Ectodermal cell (in vitro differentiated cells): ENCODE measurements around the gene LRRFIP1.
"Not testable (repeated sequence)": the region's sequence is repeated elsewhere in the genome, so short reads cannot be mapped to it uniquely, and the experiment has no call there.

Experiments used
- H3K27ac ChIP-seq: 2 replicates; pipeline ENCODE4 v1.7.0; 2013; ENCODE audit warnings: mild to moderate bottlenecking, low read depth, low read length; ENCODE audit not compliant: insufficient read depth, poor library complexity, severe bottlenecking
- H3K27me3 ChIP-seq: 2 replicates; pipeline ENCODE4 v1.7.0; 2013; ENCODE audit warnings: mild to moderate bottlenecking, low read length; ENCODE audit not compliant: insufficient read depth, control insufficient read depth, poor library complexity, severe bottlenecking
- H3K36me3 ChIP-seq: one replicate; pipeline ENCODE4 v1.7.0; 2013; ENCODE audit warnings: low read length; ENCODE audit not compliant: control insufficient read depth, insufficient read depth
- H3K4me1 ChIP-seq: one replicate; pipeline ENCODE4 v1.7.0; 2013; ENCODE audit warnings: low read length; ENCODE audit not compliant: control insufficient read depth, insufficient read depth
- H3K4me3 ChIP-seq: 2 replicates; pipeline ENCODE4 v1.7.0; 2013; ENCODE audit warnings: low read depth, low read length, control low read depth; ENCODE audit not compliant: insufficient read depth
- H3K9me3 ChIP-seq: 2 replicates; pipeline ENCODE4 v1.7.0; 2013; ENCODE audit warnings: mild to moderate bottlenecking, low read length, moderate library complexity; ENCODE audit not compliant: control insufficient read depth
- whole genome bisulfite sequencing, 2 experiments: methylation state at CpG; one replicate each; pipeline ENCODE4 v1.1.7; 2013; ENCODE audit warnings: missing lambda C conversion rate in 2 of 2; 5-methylcytosine and 5-hydroxymethylcytosine counted together

The LRRFIP1 gene

GRCh38 chr2:237590272-237591140 is 36.9 kb upstream of the LRRFIP1 start, which contains the start of gene RAB17:
Gene RAB17, minus strand, starts transcription at chr2:237590734. Its CDS starts 4,580 bp downstream, at chr2:237586154.
- H3K27ac ChIP-seq = no peak within 1 kb of the TSS
- H3K27me3 ChIP-seq = no peaks in the 10 kb centered on the region
- no peak within 1 kb of the TSS for H3K4me3 ChIP-seq
- no peaks in the 10 kb centered on the region for H3K9me3 ChIP-seq
- H3K36me3 ChIP-seq = no peaks in the 10 kb centered on the region
- peaks cover 19% of the 10 kb centered on the region for H3K4me1 ChIP-seq
- 84% methylated on average over 16 of the region's 16 CpGs for WGBS, 2 experiments

GRCh38 chr2:237591141-237591881 is 36.1 kb upstream of the LRRFIP1 start:
- 86 to 87% methylated on average over 19 of the region's 19 CpGs for WGBS, 2 experiments
- no peaks in the 10 kb centered on the region for H3K27me3 ChIP-seq
- H3K4me3 ChIP-seq = no peak overlapping the region
- no peak overlapping the region for H3K27ac ChIP-seq
- no peaks in the 10 kb centered on the region for H3K36me3 ChIP-seq
- no peaks in the 10 kb centered on the region for H3K9me3 ChIP-seq
- peaks cover 20% of the 10 kb centered on the region for H3K4me1 ChIP-seq

GRCh38 chr2:237592425-237592980 is 34.9 kb upstream of the LRRFIP1 start:
- no peaks in the 10 kb centered on the region for H3K36me3 ChIP-seq
- WGBS, 2 experiments = 94 to 95% methylated on average over 18 of the region's 18 CpGs
- no peaks in the 10 kb centered on the region for H3K9me3 ChIP-seq
- peaks cover 20% of the 10 kb centered on the region for H3K4me1 ChIP-seq
- no peaks in the 10 kb centered on the region for H3K27me3 ChIP-seq
- no peak overlapping the region for H3K27ac ChIP-seq
- no peak overlapping the region for H3K4me3 ChIP-seq

- H3K9me3 ChIP-seq = no peaks in the 10 kb centered on the region
Measured at GRCh38 chr2:237593036-237593435, 34.4 kb upstream of the LRRFIP1 start.

GRCh38 chr2:237593596-237594320 is 33.6 kb upstream of the LRRFIP1 start:
- Histone ChIP-seq H3K4me1 (peaks cover 20% of the 10 kb centered on the region), H3K27me3 (no peaks in the 10 kb centered on the region), H3K36me3 (no peaks in the 10 kb centered on the region), H3K9me3 (no peaks in the 10 kb centered on the region), H3K27ac (no peak overlapping the region), H3K4me3 (no peak overlapping the region)
- WGBS, 2 experiments = 79 to 82% methylated on average over 17 of the region's 17 CpGs

More at GRCh38 chr2:237593036-237593435, 34.4 kb upstream of the LRRFIP1 start:
- Histone ChIP-seq H3K27ac (no peak overlapping the region), H3K4me1 (peaks cover 20% of the 10 kb centered on the region), H3K4me3 (no peak overlapping the region), H3K27me3 (no peaks in the 10 kb centered on the region), H3K36me3 (no peaks in the 10 kb centered on the region)
- WGBS, 2 experiments = 93 to 94% methylated on average over 10 of the region's 10 CpGs

GRCh38 chr2:237594514-237594871 is 32.9 kb upstream of the LRRFIP1 start:
- Histone ChIP-seq H3K4me3 (no peak overlapping the region), H3K9me3 (no peaks in the 10 kb centered on the region), H3K36me3 (no peaks in the 10 kb centered on the region), H3K4me1 (peaks cover 20% of the 10 kb centered on the region), H3K27ac (peak overlapping the region; percentile 22), H3K27me3 (no peaks in the 10 kb centered on the region)
- WGBS, 2 experiments = 37 to 45% methylated on average over 5 of the region's 5 CpGs

GRCh38 chr2:237595829-237596519 is 31.4 kb upstream of the LRRFIP1 start:
- not testable (repeated sequence) for H3K27ac ChIP-seq, H3K4me3 ChIP-seq
- 91 to 95% methylated on average over 5 of the region's 5 CpGs for WGBS, 2 experiments

GRCh38 chr2:237596520-237597195 is 30.7 kb upstream of the LRRFIP1 start:
- Histone ChIP-seq H3K27ac (no peak overlapping the region), H3K4me1 (peaks cover 26% of the 10 kb centered on the region), H3K27me3 (no peaks in the 10 kb centered on the region), H3K4me3 (no peak overlapping the region), H3K9me3 (no peaks in the 10 kb centered on the region), H3K36me3 (no peaks in the 10 kb centered on the region)
- WGBS, 2 experiments = 89 to 91% methylated on average over 13 of the region's 13 CpGs

More at GRCh38 chr2:237595829-237596519, 31.4 kb upstream of the LRRFIP1 start:
- H3K36me3 ChIP-seq, H3K27me3 ChIP-seq, H3K9me3 ChIP-seq: not testable (repeated sequence)
- peaks cover 26% of the 10 kb centered on the region for H3K4me1 ChIP-seq
